GM23338 (cell line): ENCODE data around the gene PGC. TPM values are rescaled to one million over a fixed set of nuclear protein-coding genes. Genes with fewer than 3 reads are reported as not detected.
A peak's percentile ranks its signal among the peaks of the same experiment; 100 is the strongest.

ENCODE experiments used
- ATAC-seq: fragments of 200-7000 bp; cut with Tn5 transposase; 3 replicates; pipeline ENCODE4 v1.9.1; 2020
- DNase-seq: peaks from one replicate; pipeline ENCODE4 v3.0.0-alpha.2; 2015; ENCODE audit warnings: low spot score
- H2AFZ ChIP-seq: fragments of 200-600 bp; sonication (generic); 2 replicates; pipeline ENCODE4 v1.8.0; 2016; ENCODE audit warnings: antibody characterized with exemption, mild to moderate bottlenecking, moderate library complexity
- H3F3A ChIP-seq: fragments of 200-600 bp; sonication (generic); replicated peaks from 2 replicates; pipeline ENCODE4 v1.8.0; 2017; ENCODE audit warnings: antibody characterized with exemption, mixed run types, low read depth
- H3K27ac ChIP-seq: fragments of 200-600 bp; sonication (generic); 2 replicates; pipeline ENCODE4 v1.6.1; 2016; ENCODE audit warnings: low read depth
- H3K27me3 ChIP-seq: fragments of 200-600 bp; sonication (generic); 2 replicates; pipeline ENCODE4 v1.8.0; 2016; ENCODE audit warnings: mild to moderate bottlenecking, mixed run types, moderate library complexity; ENCODE audit not compliant: insufficient read depth
- H3K36me3 ChIP-seq: fragments of 200-600 bp; sonication (generic); 2 replicates; pipeline ENCODE4 v1.8.0; 2016; ENCODE audit warnings: mild to moderate bottlenecking; ENCODE audit not compliant: insufficient read depth
- H3K4me1 ChIP-seq: fragments of 200-600 bp; sonication (generic); 2 replicates; pipeline ENCODE4 v1.8.0; 2016; ENCODE audit warnings: mild to moderate bottlenecking, moderate library complexity; ENCODE audit not compliant: insufficient read depth
- H3K4me2 ChIP-seq: fragments of 200-600 bp; sonication (generic); 2 replicates; pipeline ENCODE4 v1.7.1; 2017; ENCODE audit warnings: mixed run types
- H3K4me3 ChIP-seq: fragments of 200-600 bp; sonication (generic); 2 replicates; pipeline ENCODE4 v1.6.1; 2016; ENCODE audit warnings: mixed run types
- H3K79me2 ChIP-seq: fragments of 200-600 bp; sonication (generic); replicated peaks from 2 replicates; pipeline ENCODE4 v1.8.0; 2017; ENCODE audit warnings: mild to moderate bottlenecking; ENCODE audit not compliant: insufficient read depth
- H3K9me2 ChIP-seq: fragments of 200-600 bp; sonication (generic); 2 replicates; pipeline ENCODE4 v1.8.0; 2017; ENCODE audit not compliant: insufficient read depth
- H4K20me1 ChIP-seq: fragments of 200-600 bp; sonication (generic); replicated peaks from 2 replicates; pipeline ENCODE4 v1.8.0; 2017; ENCODE audit warnings: mild to moderate bottlenecking; ENCODE audit not compliant: insufficient read depth
- H3K27ac Mint-ChIP-seq: 2 replicates; pipeline ENCODE4 v1.8.0; 2020; ENCODE audit warnings: inconsistent platforms, mild to moderate bottlenecking, moderate library complexity, mixed read lengths
- H3K27me3 Mint-ChIP-seq: 3 replicates; pipeline ENCODE4 v1.8.0; 2022; ENCODE audit warnings: low read depth, mild to moderate bottlenecking, moderate library complexity, mixed read lengths, inconsistent platforms; ENCODE audit not compliant: insufficient read depth, poor library complexity
- H3K36me3 Mint-ChIP-seq: 3 replicates; pipeline ENCODE4 v1.8.0; 2021; ENCODE audit warnings: low read depth, mild to moderate bottlenecking, inconsistent platforms, moderate library complexity, mixed read lengths
- H3K4me1 Mint-ChIP-seq: 3 replicates; pipeline ENCODE4 v1.8.0; 2020; ENCODE audit warnings: mild to moderate bottlenecking, inconsistent platforms, mixed read lengths
- H3K4me3 Mint-ChIP-seq: 3 replicates; pipeline ENCODE4 v1.8.0; 2021; ENCODE audit warnings: moderate library complexity, mild to moderate bottlenecking, inconsistent platforms, mixed read lengths
- H3K9me3 Mint-ChIP-seq: 3 replicates; pipeline ENCODE4 v1.8.0; 2020; ENCODE audit warnings: moderate library complexity, mild to moderate bottlenecking, inconsistent platforms, mixed read lengths
- CREB1 ChIP-seq: fragments of 250-450 bp; sonication (Bioruptor Pico); IDR thresholded peaks from 2 replicates; pipeline ENCODE4 v1.5.0; 2020; ENCODE audit warnings: low read depth, mild to moderate bottlenecking, moderate library complexity
- EZH2 ChIP-seq: fragments of 200-600 bp; sonication (generic); IDR thresholded peaks from one replicate; pipeline ENCODE4 v1.8.0; 2017; ENCODE audit warnings: antibody characterized with exemption, mild to moderate bottlenecking, low read depth; ENCODE audit not compliant: unreplicated experiment
- EZH2phosphoT487 ChIP-seq: fragments of 200-600 bp; sonication (generic); IDR thresholded peaks from one replicate; pipeline ENCODE4 v1.8.1; 2018; ENCODE audit warnings: antibody characterized with exemption; ENCODE audit not compliant: unreplicated experiment
- JUNB ChIP-seq: IDR thresholded peaks from one replicate; pipeline ENCODE4 v1.6.1; 2016; ENCODE audit warnings: antibody characterized with exemption; ENCODE audit not compliant: unreplicated experiment
- NANOG ChIP-seq: IDR thresholded peaks from 2 replicates; pipeline ENCODE4 v1.6.1; 2016; ENCODE audit warnings: antibody characterized with exemption, borderline replicate concordance
- ZNF114 ChIP-seq: fragments of 250-450 bp; sonication (Bioruptor Pico); IDR thresholded peaks from 2 replicates; pipeline ENCODE4 v1.5.0; 2020; ENCODE audit warnings: mild to moderate bottlenecking, moderate library complexity
- ZNF331 ChIP-seq: fragments of 250-450 bp; sonication (Bioruptor Pico); IDR thresholded peaks from 2 replicates; pipeline ENCODE4 v1.5.0; 2020; ENCODE audit warnings: low read depth, mild to moderate bottlenecking, moderate library complexity
- polyA plus RNA-seq: library from polyadenylated mRNA; unstranded; fragments of >200 nt; fragmentation: Nextera tagmentation; extraction: Ambion mirVana; gene quantifications from 2 replicates; pipeline ENCODE4 v1.2.1, GENCODE V29; 2016
- total RNA-seq: library from RNA; depleted of rRNA; stranded (reverse); fragments of >200 nt; shearing (Covaris generic); gene quantifications from 2 replicates; pipeline ENCODE4 v1.2.3, GENCODE V29; 2014
- TF ChIP-seq, protein P1 (sequence below): IDR thresholded peaks from one replicate; pipeline ENCODE4 v1.6.1; 2018; ENCODE audit warnings: antibody characterized with exemption; ENCODE audit not compliant: unreplicated experiment
- TF ChIP-seq, protein P2 (sequence below): fragments of 250-450 bp; sonication (Bioruptor Pico); IDR thresholded peaks from 2 replicates; pipeline ENCODE4 v1.5.0; 2020; ENCODE audit warnings: mild to moderate bottlenecking, moderate library complexity

Gene PGC
- total and polyA plus RNA-seq, 2 experiments from 2014 or later: not detected

DNA sequence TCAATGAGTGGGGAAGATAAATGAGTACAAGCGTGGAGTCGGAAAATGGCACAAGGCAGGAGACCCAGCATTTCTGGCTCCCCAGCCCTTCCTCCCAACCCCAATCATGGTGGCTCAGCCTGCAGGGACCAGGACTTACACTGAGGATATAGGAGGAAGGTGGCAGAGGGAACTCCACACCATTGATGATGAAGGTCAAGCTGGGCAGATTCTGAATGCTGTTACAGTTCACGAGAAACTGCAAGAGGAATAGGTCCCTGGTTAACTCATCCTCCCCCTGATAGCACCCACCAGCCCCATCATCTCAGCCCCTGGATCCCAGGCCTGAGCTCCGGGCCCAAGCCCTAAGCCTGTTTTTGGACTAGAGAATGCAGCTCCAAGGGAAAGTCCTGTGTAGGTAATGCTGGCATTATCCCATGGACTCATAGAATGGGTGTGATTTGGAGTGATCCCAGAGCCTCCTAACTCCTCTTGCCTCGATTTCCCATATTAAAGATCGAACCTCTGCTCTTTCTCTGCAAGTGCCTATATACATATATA lies 9.5 kb downstream of the PGC start (continued):
- TF ChIP-seq, protein P1, sequence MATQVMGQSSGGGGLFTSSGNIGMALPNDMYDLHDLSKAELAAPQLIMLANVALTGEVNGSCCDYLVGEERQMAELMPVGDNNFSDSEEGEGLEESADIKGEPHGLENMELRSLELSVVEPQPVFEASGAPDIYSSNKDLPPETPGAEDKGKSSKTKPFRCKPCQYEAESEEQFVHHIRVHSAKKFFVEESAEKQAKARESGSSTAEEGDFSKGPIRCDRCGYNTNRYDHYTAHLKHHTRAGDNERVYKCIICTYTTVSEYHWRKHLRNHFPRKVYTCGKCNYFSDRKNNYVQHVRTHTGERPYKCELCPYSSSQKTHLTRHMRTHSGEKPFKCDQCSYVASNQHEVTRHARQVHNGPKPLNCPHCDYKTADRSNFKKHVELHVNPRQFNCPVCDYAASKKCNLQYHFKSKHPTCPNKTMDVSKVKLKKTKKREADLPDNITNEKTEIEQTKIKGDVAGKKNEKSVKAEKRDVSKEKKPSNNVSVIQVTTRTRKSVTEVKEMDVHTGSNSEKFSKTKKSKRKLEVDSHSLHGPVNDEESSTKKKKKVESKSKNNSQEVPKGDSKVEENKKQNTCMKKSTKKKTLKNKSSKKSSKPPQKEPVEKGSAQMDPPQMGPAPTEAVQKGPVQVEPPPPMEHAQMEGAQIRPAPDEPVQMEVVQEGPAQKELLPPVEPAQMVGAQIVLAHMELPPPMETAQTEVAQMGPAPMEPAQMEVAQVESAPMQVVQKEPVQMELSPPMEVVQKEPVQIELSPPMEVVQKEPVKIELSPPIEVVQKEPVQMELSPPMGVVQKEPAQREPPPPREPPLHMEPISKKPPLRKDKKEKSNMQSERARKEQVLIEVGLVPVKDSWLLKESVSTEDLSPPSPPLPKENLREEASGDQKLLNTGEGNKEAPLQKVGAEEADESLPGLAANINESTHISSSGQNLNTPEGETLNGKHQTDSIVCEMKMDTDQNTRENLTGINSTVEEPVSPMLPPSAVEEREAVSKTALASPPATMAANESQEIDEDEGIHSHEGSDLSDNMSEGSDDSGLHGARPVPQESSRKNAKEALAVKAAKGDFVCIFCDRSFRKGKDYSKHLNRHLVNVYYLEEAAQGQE: no peak

DNA sequence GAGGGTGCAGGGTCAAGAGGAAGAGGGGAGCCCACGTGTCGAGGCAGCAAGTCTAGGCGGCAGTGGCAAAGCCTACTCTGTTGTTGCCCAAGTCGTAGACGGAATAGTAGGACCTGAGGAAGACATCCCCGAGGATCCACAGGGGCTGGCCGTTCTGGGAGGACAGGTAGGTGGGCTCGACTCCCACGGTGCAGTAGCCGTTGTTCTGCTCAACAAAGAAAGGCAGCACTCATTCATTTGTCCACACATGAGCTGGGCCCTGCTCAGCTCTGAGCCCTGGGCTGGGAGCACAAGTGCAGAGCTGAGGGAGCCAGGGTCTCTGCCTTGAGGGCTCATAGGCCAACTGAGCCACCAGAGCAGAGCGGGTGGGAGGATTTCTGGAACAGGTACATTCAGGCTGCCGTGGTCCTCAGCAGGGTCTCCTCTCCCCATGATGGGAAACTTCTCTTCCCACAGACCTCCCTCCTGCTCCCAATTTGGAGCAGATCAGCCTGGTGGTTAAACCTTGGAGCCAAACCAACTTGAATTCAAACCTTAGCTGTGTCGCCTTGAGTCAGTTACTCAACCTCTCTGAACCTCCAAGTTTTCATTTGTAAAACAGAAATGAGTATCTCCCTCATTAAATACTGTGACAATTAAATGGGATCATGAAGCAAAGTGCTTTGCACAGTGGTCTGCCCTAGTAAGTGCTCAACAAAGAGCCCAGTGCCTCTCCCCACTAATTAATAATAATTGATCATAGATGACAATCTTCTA lies 10.2 kb downstream of the PGC start:
- H3K9me3 Mint-ChIP-seq: no peaks in the 10 kb centered on the region
- TF ChIP-seq JUNB (no peak), EZH2phosphoT487 (no peak), NANOG (no peak), ZNF331 (no peak), EZH2 (no peak), ZNF114 (no peak), CREB1 (no peak)
- TF ChIP-seq, protein P2, sequence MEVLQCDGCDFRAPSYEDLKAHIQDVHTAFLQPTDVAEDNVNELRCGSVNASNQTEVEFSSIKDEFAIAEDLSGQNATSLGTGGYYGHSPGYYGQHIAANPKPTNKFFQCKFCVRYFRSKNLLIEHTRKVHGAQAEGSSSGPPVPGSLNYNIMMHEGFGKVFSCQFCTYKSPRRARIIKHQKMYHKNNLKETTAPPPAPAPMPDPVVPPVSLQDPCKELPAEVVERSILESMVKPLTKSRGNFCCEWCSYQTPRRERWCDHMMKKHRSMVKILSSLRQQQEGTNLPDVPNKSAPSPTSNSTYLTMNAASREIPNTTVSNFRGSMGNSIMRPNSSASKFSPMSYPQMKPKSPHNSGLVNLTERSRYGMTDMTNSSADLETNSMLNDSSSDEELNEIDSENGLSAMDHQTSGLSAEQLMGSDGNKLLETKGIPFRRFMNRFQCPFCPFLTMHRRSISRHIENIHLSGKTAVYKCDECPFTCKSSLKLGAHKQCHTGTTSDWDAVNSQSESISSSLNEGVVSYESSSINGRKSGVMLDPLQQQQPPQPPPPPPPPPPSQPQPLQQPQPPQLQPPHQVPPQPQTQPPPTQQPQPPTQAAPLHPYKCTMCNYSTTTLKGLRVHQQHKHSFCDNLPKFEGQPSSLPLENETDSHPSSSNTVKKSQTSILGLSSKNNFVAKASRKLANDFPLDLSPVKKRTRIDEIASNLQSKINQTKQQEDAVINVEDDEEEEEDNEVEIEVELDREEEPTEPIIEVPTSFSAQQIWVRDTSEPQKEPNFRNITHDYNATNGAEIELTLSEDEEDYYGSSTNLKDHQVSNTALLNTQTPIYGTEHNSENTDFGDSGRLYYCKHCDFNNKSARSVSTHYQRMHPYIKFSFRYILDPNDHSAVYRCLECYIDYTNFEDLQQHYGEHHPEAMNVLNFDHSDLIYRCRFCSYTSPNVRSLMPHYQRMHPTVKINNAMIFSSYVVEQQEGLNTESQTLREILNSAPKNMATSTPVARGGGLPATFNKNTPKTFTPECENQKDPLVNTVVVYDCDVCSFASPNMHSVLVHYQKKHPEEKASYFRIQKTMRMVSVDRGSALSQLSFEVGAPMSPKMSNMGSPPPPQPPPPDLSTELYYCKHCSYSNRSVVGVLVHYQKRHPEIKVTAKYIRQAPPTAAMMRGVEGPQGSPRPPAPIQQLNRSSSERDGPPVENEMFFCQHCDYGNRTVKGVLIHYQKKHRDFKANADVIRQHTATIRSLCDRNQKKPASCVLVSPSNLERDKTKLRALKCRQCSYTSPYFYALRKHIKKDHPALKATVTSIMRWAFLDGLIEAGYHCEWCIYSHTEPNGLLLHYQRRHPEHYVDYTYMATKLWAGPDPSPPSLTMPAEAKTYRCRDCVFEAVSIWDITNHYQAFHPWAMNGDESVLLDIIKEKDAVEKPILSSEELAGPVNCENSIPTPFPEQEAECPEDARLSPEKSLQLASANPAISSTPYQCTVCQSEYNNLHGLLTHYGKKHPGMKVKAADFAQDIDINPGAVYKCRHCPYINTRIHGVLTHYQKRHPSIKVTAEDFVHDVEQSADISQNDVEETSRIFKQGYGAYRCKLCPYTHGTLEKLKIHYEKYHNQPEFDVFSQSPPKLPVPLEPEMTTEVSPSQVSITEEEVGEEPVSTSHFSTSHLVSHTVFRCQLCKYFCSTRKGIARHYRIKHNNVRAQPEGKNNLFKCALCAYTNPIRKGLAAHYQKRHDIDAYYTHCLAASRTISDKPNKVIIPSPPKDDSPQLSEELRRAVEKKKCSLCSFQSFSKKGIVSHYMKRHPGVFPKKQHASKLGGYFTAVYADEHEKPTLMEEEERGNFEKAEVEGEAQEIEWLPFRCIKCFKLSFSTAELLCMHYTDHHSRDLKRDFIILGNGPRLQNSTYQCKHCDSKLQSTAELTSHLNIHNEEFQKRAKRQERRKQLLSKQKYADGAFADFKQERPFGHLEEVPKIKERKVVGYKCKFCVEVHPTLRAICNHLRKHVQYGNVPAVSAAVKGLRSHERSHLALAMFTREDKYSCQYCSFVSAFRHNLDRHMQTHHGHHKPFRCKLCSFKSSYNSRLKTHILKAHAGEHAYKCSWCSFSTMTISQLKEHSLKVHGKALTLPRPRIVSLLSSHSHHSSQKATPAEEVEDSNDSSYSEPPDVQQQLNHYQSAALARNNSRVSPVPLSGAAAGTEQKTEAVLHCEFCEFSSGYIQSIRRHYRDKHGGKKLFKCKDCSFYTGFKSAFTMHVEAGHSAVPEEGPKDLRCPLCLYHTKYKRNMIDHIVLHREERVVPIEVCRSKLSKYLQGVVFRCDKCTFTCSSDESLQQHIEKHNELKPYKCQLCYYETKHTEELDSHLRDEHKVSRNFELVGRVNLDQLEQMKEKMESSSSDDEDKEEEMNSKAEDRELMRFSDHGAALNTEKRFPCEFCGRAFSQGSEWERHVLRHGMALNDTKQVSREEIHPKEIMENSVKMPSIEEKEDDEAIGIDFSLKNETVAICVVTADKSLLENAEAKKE (CRISPR knock-in tag): no peak
- TF ChIP-seq, protein P1: no peak

More for the DNA sequence above, 10.2 kb downstream of the PGC start:
- no peaks in the 10 kb centered on the region for H3K36me3 Mint-ChIP-seq
- Histone ChIP-seq H3K27me3 (peaks cover 15% of the 10 kb centered on the region), H3K4me2 (no peak overlapping the region), H3F3A (peaks cover 14% of the 10 kb centered on the region), H3K36me3 (no peaks in the 10 kb centered on the region), H3K4me1 (peaks cover 19% of the 10 kb centered on the region), H3K4me3 (no peak overlapping the region), H3K79me2 (no peaks in the 10 kb centered on the region), H4K20me1 (no peaks in the 10 kb centered on the region), H3K9me2 (no peaks in the 10 kb centered on the region), H3K27ac (no peak overlapping the region), H2AFZ (peak overlapping the region; percentile 47; the same call in 1 of the 2 replicates)
- ATAC-seq (no peak), DNase-seq (no peak)
- peaks cover 16% of the 10 kb centered on the region for H3K27me3 Mint-ChIP-seq
- H3K4me3 Mint-ChIP-seq: no peak overlapping the region; the same call in 2 of the 3 replicates
- peaks cover 24% of the 10 kb centered on the region for H3K4me1 Mint-ChIP-seq
- no peak overlapping the region for H3K27ac Mint-ChIP-seq
